Eye (tissue), 1 donor: Measurements from ENCODE around the gene LPO.

Experiments used
- DNase-seq: peaks from one replicate; pipeline ENCODE4 v3.0.0-alpha.2; 2015

LPO gene

GRCh38 chr17:58229881-58230280, 8.5 kb upstream of the LPO start:
- DNase-seq: no peak

GRCh38 chr17:58231641-58232040, 6.7 kb upstream of the LPO start:
- DNase-seq: no peak

- DNase-seq: no peak
These were observed 5.7 kb upstream of the LPO start for GRCh38 chr17:58232707-58233156.

GRCh38 chr17:58233543-58233942, 4.8 kb upstream of the LPO start:
- DNase-seq: no peak

GRCh38 chr17:58234512-58234911, 3.9 kb upstream of the LPO start:
- DNase-seq: no peak

GRCh38 chr17:58235821-58236220, 2.6 kb upstream of the LPO start:
- no peak for DNase-seq

GRCh38 chr17:58236394-58236793, 2.0 kb upstream of the LPO start:
- DNase-seq: no peak

GRCh38 chr17:58239987-58240386, 1.6 kb downstream of the LPO start:
- DNase-seq: no peak

- DNase-seq: peak; percentile 15
These were observed 3.9 kb downstream of the LPO start for GRCh38 chr17:58242171-58242784.

- no peak for DNase-seq
These were observed 6.6 kb downstream of the LPO start for GRCh38 chr17:58244963-58245362.

GRCh38 chr17:58245428-58246103, 7.2 kb downstream of the LPO start:
- DNase-seq: no peak

GRCh38 chr17:58246104-58246740, 7.8 kb downstream of the LPO start:
- DNase-seq: no peak

GRCh38 chr17:58246781-58247180, 8.4 kb downstream of the LPO start:
- no peak for DNase-seq

- DNase-seq: no peak
These were observed 9.4 kb downstream of the LPO start for GRCh38 chr17:58247511-58248363.

- no peak for DNase-seq
These were observed 10.5 kb downstream of the LPO start for GRCh38 chr17:58248955-58249269.

- DNase-seq: peak; percentile 93
These were observed 11.1 kb downstream of the LPO start for GRCh38 chr17:58249270-58250133.

- no peak for DNase-seq
These were observed 12.1 kb downstream of the LPO start for GRCh38 chr17:58250344-58251011.

- DNase-seq: no peak
These were observed 13.8 kb downstream of the LPO start for GRCh38 chr17:58252141-58252540.

GRCh38 chr17:58253082-58253481, 14.7 kb downstream of the LPO start:
- DNase-seq: no peak

GRCh38 chr17:58254803-58255202, 16.4 kb downstream of the LPO start:
- no peak for DNase-seq

- DNase-seq: no peak
These were observed 23.8 kb downstream of the LPO start for GRCh38 chr17:58262149-58262548.

- no peak for DNase-seq
These were observed 25.4 kb downstream of the LPO start for GRCh38 chr17:58263773-58264172.
